EL (cell line): Measurements from ENCODE around the gene MOB3A.

ENCODE experiments used
- DNase-seq: peaks from one replicate; pipeline ENCODE4 v3.0.0-alpha.2; 2016

The MOB3A gene

DNA sequence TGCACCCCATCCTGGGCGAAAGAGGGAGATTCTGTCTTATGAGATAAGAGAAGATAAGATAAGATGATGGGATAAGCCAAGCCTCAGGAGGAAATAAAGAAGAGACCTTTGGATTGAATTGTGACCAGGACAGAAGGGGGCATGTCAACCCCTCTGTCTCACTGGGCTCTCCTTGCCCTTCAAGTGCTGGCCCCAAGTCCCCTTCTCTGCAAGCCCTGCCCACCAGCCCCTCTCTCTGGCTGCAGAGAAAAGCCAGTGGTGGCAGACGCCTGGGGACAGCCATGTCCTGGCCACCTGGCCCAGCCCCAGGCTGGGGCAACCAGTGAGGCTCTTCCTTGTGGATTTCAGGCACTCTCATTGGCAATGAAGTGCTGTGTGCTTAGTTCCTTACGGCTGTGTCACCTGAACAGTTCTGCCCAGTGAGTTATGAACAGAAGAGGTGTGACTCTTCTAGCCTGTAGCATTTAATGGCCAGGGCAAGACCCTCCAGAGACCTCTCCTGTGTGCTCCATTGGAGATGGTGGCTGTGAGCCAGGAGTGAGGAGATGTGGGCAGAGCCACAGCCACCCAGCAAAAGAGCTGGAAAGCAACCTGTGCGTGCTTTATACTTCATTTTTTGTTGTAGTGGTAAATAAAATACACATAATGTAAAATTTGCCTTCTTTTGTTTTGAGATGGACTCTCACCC, 74.5 kb downstream of the MOB3A start:
- no peak for DNase-seq
